ENCODE measurements around the gene ATXN1. TPM values are rescaled to one million over a fixed set of nuclear protein-coding genes. Genes with fewer than 3 reads are reported as not detected.

ATXN1 gene
- total RNA-seq, 1 donor from 2014 or later: 15.5 TPM

GRCh38 chr6:16718356-16718755 lies 42.9 kb downstream of the ATXN1 start:
- Mint-ChIP-seq H3K27me3 (ENCODE audit: unreplicated experiment) (no peaks in the 10 kb centered on the region), H3K4me3 (ENCODE audit: unreplicated experiment) (no peak overlapping the region), H3K27ac (ENCODE audit: unreplicated experiment) (no peak overlapping the region), H3K4me1 (ENCODE audit: low read depth, unreplicated experiment) (peaks cover 2% of the 10 kb centered on the region), H3K36me3 (ENCODE audit: unreplicated experiment) (no peaks in the 10 kb centered on the region), H3K9me3 (ENCODE audit: unreplicated experiment) (no peaks in the 10 kb centered on the region)
- TF ChIP-seq CTCF (IDR thresholded peaks at IDR 0.05; ENCODE audit: partially characterized antibody, unreplicated experiment): no peak
- DNase-seq: no peak

- Mint-ChIP-seq H3K27me3 (ENCODE audit: unreplicated experiment) (no peaks in the 10 kb centered on the region), H3K4me1 (ENCODE audit: low read depth, unreplicated experiment) (peaks cover 7% of the 10 kb centered on the region), H3K27ac (ENCODE audit: unreplicated experiment) (no peak overlapping the region), H3K9me3 (ENCODE audit: unreplicated experiment) (no peaks in the 10 kb centered on the region), H3K36me3 (ENCODE audit: unreplicated experiment) (no peaks in the 10 kb centered on the region), H3K4me3 (ENCODE audit: unreplicated experiment) (no peak overlapping the region)
- TF ChIP-seq CTCF (IDR thresholded peaks at IDR 0.05; ENCODE audit: partially characterized antibody, unreplicated experiment): no peak
- no peak for DNase-seq
Observed at GRCh38 chr6:16717275-16717942, 43.9 kb downstream of the ATXN1 start.

GRCh38 chr6:16716321-16716858 lies 44.9 kb downstream of the ATXN1 start:
- Mint-ChIP-seq H3K9me3 (ENCODE audit: unreplicated experiment) (no peaks in the 10 kb centered on the region), H3K36me3 (ENCODE audit: unreplicated experiment) (no peaks in the 10 kb centered on the region), H3K4me3 (ENCODE audit: unreplicated experiment) (no peak overlapping the region), H3K4me1 (ENCODE audit: low read depth, unreplicated experiment) (peaks cover 5% of the 10 kb centered on the region), H3K27me3 (ENCODE audit: unreplicated experiment) (no peaks in the 10 kb centered on the region), H3K27ac (ENCODE audit: unreplicated experiment) (no peak overlapping the region)
- no peak for TF ChIP-seq CTCF (IDR thresholded peaks at IDR 0.05; ENCODE audit: partially characterized antibody, unreplicated experiment)
- DNase-seq: no peak

GRCh38 chr6:16713597-16713996 lies 47.7 kb downstream of the ATXN1 start:
- Mint-ChIP-seq H3K27ac (ENCODE audit: unreplicated experiment) (no peak overlapping the region), H3K9me3 (ENCODE audit: unreplicated experiment) (no peaks in the 10 kb centered on the region), H3K36me3 (ENCODE audit: unreplicated experiment) (no peaks in the 10 kb centered on the region), H3K27me3 (ENCODE audit: unreplicated experiment) (no peaks in the 10 kb centered on the region), H3K4me3 (ENCODE audit: unreplicated experiment) (no peak overlapping the region), H3K4me1 (ENCODE audit: low read depth, unreplicated experiment) (peaks cover 5% of the 10 kb centered on the region)
- no peak for TF ChIP-seq CTCF (IDR thresholded peaks at IDR 0.05; ENCODE audit: partially characterized antibody, unreplicated experiment)
- DNase-seq: no peak

- no peak overlapping the region for H3K27ac Mint-ChIP-seq (ENCODE audit: unreplicated experiment)
- H3K27me3 Mint-ChIP-seq (ENCODE audit: unreplicated experiment): no peaks in the 10 kb centered on the region
- DNase-seq: no peak
- TF ChIP-seq CTCF (IDR thresholded peaks at IDR 0.05; ENCODE audit: partially characterized antibody, unreplicated experiment): no peak
- H3K4me3 Mint-ChIP-seq (ENCODE audit: unreplicated experiment): no peak overlapping the region
- H3K9me3 Mint-ChIP-seq (ENCODE audit: unreplicated experiment): no peaks in the 10 kb centered on the region
- peaks cover 5% of the 10 kb centered on the region for H3K4me1 Mint-ChIP-seq (ENCODE audit: low read depth, unreplicated experiment)
- no peaks in the 10 kb centered on the region for H3K36me3 Mint-ChIP-seq (ENCODE audit: unreplicated experiment)
Observed at GRCh38 chr6:16712931-16713484, 48.3 kb downstream of the ATXN1 start.
